Activated CD4-positive, alpha-beta T cell treated with anti-CD3 and anti-CD28 coated beads, Interleukin-2, amount 50 U/mL, for 24 hours (primary cell): ENCODE data around the gene GRIFIN.

Experiments
- DNase-seq, 2 donors: peaks; one replicate each; pipeline ENCODE4 v3.0.0-alpha.2; 2020; ENCODE audit warnings: low read depth in 1 of 2, low spot score in 1 of 2

GRIFIN gene

GRCh38 chr7:2476298-2476697 is at the start of gene GRIFIN:
TSS of gene GRIFIN (minus strand) at chr7:2476398. CDS start at chr7:2476383, 15 bp downstream.
- no peak for DNase-seq

GRCh38 chr7:2524808-2525657 is 48.8 kb upstream of the GRIFIN start:
- no peak for DNase-seq

- no peak for DNase-seq
Measured at GRCh38 chr7:2523941-2524807, 48.0 kb upstream of the GRIFIN start.

GRCh38 chr7:2523461-2523936 is 47.3 kb upstream of the GRIFIN start:
- DNase-seq: no peak

- DNase-seq: no peak
Measured at GRCh38 chr7:2522780-2523433, 46.7 kb upstream of the GRIFIN start.

GRCh38 chr7:2521952-2522591 is 45.9 kb upstream of the GRIFIN start:
- peak in 1 of 2 donors; percentile 35 for DNase-seq

GRCh38 chr7:2521341-2521745 is 45.1 kb upstream of the GRIFIN start:
- DNase-seq: no peak

- no peak for DNase-seq
Measured at GRCh38 chr7:2520761-2521290, 44.6 kb upstream of the GRIFIN start.

GRCh38 chr7:2520131-2520760 is 44.0 kb upstream of the GRIFIN start:
- no peak for DNase-seq

GRCh38 chr7:2519119-2519930 is 43.1 kb upstream of the GRIFIN start, which contains the start of gene LFNG:
TSS of gene LFNG (plus strand) at chr7:2519774. CDS start at chr7:2519862, 88 bp downstream.
- DNase-seq: peak; percentile 65 to 74

GRCh38 chr7:2518737-2519118 is 42.5 kb upstream of the GRIFIN start:
- no peak for DNase-seq

- no peak for DNase-seq
Measured at GRCh38 chr7:2517678-2518507, 41.7 kb upstream of the GRIFIN start.

- DNase-seq: no peak
Measured at GRCh38 chr7:2517026-2517425, 40.8 kb upstream of the GRIFIN start.

- DNase-seq: no peak
Measured at GRCh38 chr7:2516194-2516555, 40.0 kb upstream of the GRIFIN start.

GRCh38 chr7:2515424-2516193 is 39.4 kb upstream of the GRIFIN start:
- no peak for DNase-seq

GRCh38 chr7:2514473-2515423 is 38.5 kb upstream of the GRIFIN start:
- no peak for DNase-seq

- no peak for DNase-seq
Measured at GRCh38 chr7:2513702-2514101, 37.5 kb upstream of the GRIFIN start.
